ENCODE measurements around the gene FAM13B. TPM values are rescaled to one million over a fixed set of nuclear protein-coding genes. Genes with fewer than 3 reads are reported as not detected.

Gene FAM13B
- total and polyA plus RNA-seq, 9 of the 15 experiments (the other 6 are each of a cell fraction or from before 2014, with no cell fraction given): 2.3 to 21.6 (median 14.1) TPM

- peak; percentile 96 for TF ChIP-seq PHF8 (IDR thresholded peaks at IDR 0.05; ENCODE audit: borderline replicate concordance, low read length)
- 0 out of 2 replicates have a peak, but pooled peaks have one; percentile 36 for TF ChIP-seq E2F1 (CRISPR knock-in tag; IDR thresholded peaks at IDR 0.05)
- peak; percentile 64; the same call in 1 of the 2 replicates for TF ChIP-seq FOXP1 (CRISPR knock-in tag; IDR thresholded peaks at IDR 0.05)
- 0 out of 2 replicates have a peak, but pooled peaks have one; percentile 9 for TF ChIP-seq NR1H2 (CRISPR knock-in tag; IDR thresholded peaks at IDR 0.05)
- no peak for TF ChIP-seq EGR1 (conservative IDR thresholded peaks at IDR 0.05)
- no peak for TF ChIP-seq ZBTB8A (IDR thresholded peaks at IDR 0.05; ENCODE audit: partially characterized antibody)
- TF ChIP-seq ILF3 (IDR thresholded peaks at IDR 0.05; ENCODE audit: borderline replicate concordance): 0 out of 2 replicates have a peak, but pooled peaks have one; percentile 14
- TF ChIP-seq HDAC3 (IDR thresholded peaks at IDR 0.05; ENCODE audit: borderline replicate concordance, partially characterized antibody): no peak
- TF ChIP-seq ETV5 (CRISPR knock-in tag; IDR thresholded peaks at IDR 0.05; ENCODE audit: low read depth): peak; percentile 76; the same call in 1 of the 2 replicates
- peak; percentile 99 for TF ChIP-seq CXXC5 (CRISPR knock-in tag; IDR thresholded peaks at IDR 0.05)
- peak; percentile 62 for TF ChIP-seq TOE1 (IDR thresholded peaks at IDR 0.05; ENCODE audit: borderline replicate concordance)
- TF ChIP-seq TOE1 (CRISPR knock-in tag; IDR thresholded peaks at IDR 0.05; ENCODE audit: borderline replicate concordance, low read depth): no peak
- peak; percentile 70 for TF ChIP-seq PML (IDR thresholded peaks at IDR 0.05; ENCODE audit: low read length)
- TF ChIP-seq ZBTB49 (CRISPR knock-in tag; IDR thresholded peaks at IDR 0.05; ENCODE audit: borderline replicate concordance): no peak
- peak; percentile 9 for TF ChIP-seq ZFP36 (IDR thresholded peaks at IDR 0.05; ENCODE audit: low read depth, low read length, partially characterized antibody)
- peak; percentile 59 for TF ChIP-seq CHAMP1 (IDR thresholded peaks at IDR 0.05)
- TF ChIP-seq MEIS2 (IDR thresholded peaks at IDR 0.05; ENCODE audit: partially characterized antibody): peak; percentile 93
- peak; percentile 97 for TF ChIP-seq CHD4 (IDR thresholded peaks at IDR 0.05; ENCODE audit: insufficient read depth, insufficient replicate concordance, low read depth, low read length, poor library complexity, severe bottlenecking)
- TF ChIP-seq HDAC2 (IDR thresholded peaks at IDR 0.05): peak; percentile 98
- peak; percentile 48; the same call in 1 of the 2 replicates for TF ChIP-seq TCF3 (CRISPR knock-in tag; IDR thresholded peaks at IDR 0.05)
- peak; percentile 25 for TF ChIP-seq TAF9B (IDR thresholded peaks at IDR 0.05; ENCODE audit: partially characterized antibody)
These were observed 143.8 kb downstream of the FAM13B start, which contains the start of gene PKD2L2 (continued) for GRCh38 chr5:137888863-137889759.
